Prostate gland (tissue), 2 donors: ENCODE data around the gene CARD8.

Experiments
- CTCF ChIP-seq, 4 experiments: fragments of 200-600 bp in 2 of 4; fragments of 450-650 bp in 2 of 4; sonication (generic) in 2 of 4; IDR thresholded peaks; 1 replicate in 3 of 4; 2 replicates in 1 of 4; pipeline ENCODE4 v1.5.1; 2016 to 2019; ENCODE audit warnings: antibody characterized with exemption in 4 of 4, mild to moderate bottlenecking in 2 of 4, moderate library complexity in 2 of 4
- POLR2A ChIP-seq: fragments of 450-650 bp; IDR thresholded peaks from one replicate; pipeline ENCODE4 v1.6.1; 2016; ENCODE audit warnings: antibody characterized with exemption, mild to moderate bottlenecking
- POLR2AphosphoS5 ChIP-seq: sonication (generic); formaldehyde crosslinking; IDR thresholded peaks from one replicate; pipeline ENCODE4 v1.6.1; 2017; ENCODE audit warnings: antibody characterized with exemption

DNA sequence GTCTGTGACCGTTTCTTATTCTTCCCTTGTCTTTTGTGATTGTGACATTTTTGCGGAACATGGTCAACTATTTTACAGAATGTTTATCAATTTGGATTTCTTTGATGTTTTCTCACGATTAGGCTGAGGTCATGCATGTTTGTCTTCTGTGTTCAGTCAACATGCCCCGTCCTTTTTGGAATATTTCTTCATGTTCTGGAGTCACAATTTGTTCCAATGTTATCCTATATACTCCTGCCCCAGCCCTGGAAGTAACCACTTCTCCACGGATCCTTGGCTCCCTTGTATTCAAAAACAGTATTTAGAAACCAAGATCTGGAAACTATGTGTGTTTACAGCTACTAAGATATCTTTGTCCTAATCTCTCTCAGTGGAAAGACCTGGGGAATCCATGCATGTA lies 9.6 kb downstream of the CARD8 start:
- no peak for TF ChIP-seq CTCF (IDR thresholded peaks at IDR 0.05)
- no peak for TF ChIP-seq POLR2AphosphoS5
- no peak for TF ChIP-seq POLR2A
